Brain microvascular endothelial cell (primary cell): Measurements from ENCODE around the gene PIEZO1.

Experiments used
- DNase-seq: peaks from one replicate; pipeline ENCODE4 v3.0.0-alpha.2; 2020
- H3K27ac ChIP-seq: fragments of 250-450 bp; sonication (Bioruptor Pico); 2 replicates; pipeline ENCODE4 v1.5.1; 2020; ENCODE audit warnings: mild to moderate bottlenecking, moderate library complexity
- H3K27me3 ChIP-seq: fragments of 250-450 bp; sonication (Bioruptor Pico); replicated peaks from 2 replicates; pipeline ENCODE4 v1.5.1; 2020; ENCODE audit warnings: mild to moderate bottlenecking
- H3K36me3 ChIP-seq: fragments of 250-450 bp; sonication (Bioruptor Pico); replicated peaks from 2 replicates; pipeline ENCODE4 v1.5.1; 2020; ENCODE audit warnings: mild to moderate bottlenecking
- H3K4me3 ChIP-seq: 2 replicates; pipeline ENCODE4 v1.5.1; 2011; ENCODE audit warnings: low read depth, mild to moderate bottlenecking, control low read depth, low read length, moderate library complexity
- in situ Hi-C: cut with HindIII; loops from 2 replicates; pipeline ENCODE4 v1.10.0; 2017; ENCODE audit warnings: low sequenced_read_pairs, low pct_ligation_motif_present
- TF ChIP-seq, protein P1 (sequence below): IDR thresholded peaks from 2 replicates; pipeline ENCODE4 v1.5.1; 2011; ENCODE audit warnings: low read depth, mild to moderate bottlenecking, moderate library complexity, low read length, control low read depth, inconsistent platforms; ENCODE audit errors: missing control alignments

Gene PIEZO1

DNA sequence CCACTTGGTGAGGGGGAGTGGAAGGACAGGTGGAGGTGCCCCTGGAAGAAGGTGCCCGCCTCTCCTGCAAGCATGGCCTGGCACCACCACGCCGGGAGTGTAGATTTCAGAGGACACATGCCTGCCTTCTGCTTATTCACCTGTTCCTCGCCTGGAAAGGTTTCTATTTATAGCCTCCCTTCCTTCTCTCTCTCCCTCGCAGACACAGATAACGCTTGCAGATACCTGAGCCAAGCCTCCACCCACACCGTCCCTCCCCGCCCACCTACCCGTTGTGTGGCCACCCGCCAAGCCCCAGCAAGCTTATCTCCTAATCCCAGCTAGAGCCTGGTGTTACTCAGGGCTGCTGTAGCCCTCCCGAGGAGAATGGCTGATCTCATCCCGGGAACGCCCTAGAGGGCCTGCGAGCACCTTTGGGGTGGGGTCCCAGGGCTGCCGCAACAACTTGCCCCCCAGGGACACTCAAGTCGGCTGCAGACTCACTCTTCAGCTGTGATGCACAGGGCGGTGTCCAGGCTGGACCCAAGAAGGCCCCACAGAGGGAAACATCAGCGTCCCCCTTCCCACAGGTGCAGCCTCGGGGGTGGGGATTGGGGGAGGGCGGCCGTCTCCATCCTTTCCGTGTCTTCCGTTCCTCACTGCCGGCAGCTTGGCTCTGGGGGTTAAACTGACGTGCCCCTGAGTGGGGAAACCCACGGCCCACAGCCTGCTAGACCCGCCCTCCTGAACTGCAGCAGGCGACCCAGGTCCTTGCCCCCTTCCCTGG lies 96.8 kb downstream of the PIEZO1 start:
- in situ Hi-C loops: loop anchor here (10.0 kb wide), 1 partner anchor 97 kb away; the partner anchor contains the start of gene PIEZO1
- TF ChIP-seq, protein P1, sequence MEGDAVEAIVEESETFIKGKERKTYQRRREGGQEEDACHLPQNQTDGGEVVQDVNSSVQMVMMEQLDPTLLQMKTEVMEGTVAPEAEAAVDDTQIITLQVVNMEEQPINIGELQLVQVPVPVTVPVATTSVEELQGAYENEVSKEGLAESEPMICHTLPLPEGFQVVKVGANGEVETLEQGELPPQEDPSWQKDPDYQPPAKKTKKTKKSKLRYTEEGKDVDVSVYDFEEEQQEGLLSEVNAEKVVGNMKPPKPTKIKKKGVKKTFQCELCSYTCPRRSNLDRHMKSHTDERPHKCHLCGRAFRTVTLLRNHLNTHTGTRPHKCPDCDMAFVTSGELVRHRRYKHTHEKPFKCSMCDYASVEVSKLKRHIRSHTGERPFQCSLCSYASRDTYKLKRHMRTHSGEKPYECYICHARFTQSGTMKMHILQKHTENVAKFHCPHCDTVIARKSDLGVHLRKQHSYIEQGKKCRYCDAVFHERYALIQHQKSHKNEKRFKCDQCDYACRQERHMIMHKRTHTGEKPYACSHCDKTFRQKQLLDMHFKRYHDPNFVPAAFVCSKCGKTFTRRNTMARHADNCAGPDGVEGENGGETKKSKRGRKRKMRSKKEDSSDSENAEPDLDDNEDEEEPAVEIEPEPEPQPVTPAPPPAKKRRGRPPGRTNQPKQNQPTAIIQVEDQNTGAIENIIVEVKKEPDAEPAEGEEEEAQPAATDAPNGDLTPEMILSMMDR: no peak
- H3K4me3 ChIP-seq: no peak overlapping the region
- H3K27me3 ChIP-seq: peaks cover 2% of the 10 kb centered on the region
- no peak for DNase-seq
- H3K27ac ChIP-seq: no peak overlapping the region
- H3K36me3 ChIP-seq: no peaks in the 10 kb centered on the region

DNA sequence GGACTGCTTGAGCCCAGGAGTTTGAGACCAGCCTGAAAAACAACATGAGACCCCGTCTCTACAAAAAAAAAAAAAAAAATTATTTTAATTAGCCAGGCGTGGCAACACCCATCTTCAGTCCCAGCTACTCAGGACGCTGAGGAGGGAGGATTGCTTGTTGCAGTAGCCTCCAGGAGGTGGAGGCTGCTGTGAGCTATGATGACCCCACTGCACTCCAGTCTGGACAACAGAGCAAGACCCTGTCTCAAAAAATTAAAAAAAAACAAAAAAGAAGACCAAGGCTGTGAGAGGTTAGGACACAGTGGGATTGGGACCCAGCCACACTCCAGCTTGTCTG lies 97.4 kb downstream of the PIEZO1 start:
- no peak for DNase-seq
- in situ Hi-C loops: loop anchor here (10.0 kb wide), 1 partner anchor 97 kb away; the partner anchor contains the start of gene PIEZO1
- Histone ChIP-seq H3K4me3 (no peak overlapping the region), H3K36me3 (no peaks in the 10 kb centered on the region), H3K27me3 (peaks cover 2% of the 10 kb centered on the region), H3K27ac (no peak overlapping the region)
- TF ChIP-seq, protein P1: no peak

DNA sequence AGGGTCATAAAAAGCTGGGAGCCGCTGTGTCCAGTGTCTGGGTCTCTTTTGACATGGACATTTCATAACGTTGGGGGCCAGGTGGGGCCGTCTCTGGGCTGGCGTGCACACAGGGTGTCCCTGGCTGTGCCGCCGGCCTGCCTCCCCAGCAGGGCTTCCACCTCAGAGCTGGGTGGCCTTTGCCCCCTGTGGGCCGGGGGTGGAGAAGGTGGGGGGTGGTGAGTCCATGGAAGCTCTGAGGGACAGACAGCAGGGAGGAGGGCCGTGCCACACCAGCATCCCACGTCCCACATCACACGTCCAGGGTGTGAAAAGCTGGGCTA lies 97.8 kb downstream of the PIEZO1 start:
- DNase-seq: no peak
- in situ Hi-C loops: loop anchor here (10.0 kb wide), 1 partner anchor 98 kb away; the partner anchor contains the start of gene PIEZO1
- TF ChIP-seq, protein P1: no peak
- Histone ChIP-seq H3K27me3 (peaks cover 2% of the 10 kb centered on the region), H3K27ac (no peak overlapping the region), H3K4me3 (no peak overlapping the region), H3K36me3 (no peaks in the 10 kb centered on the region)

DNA sequence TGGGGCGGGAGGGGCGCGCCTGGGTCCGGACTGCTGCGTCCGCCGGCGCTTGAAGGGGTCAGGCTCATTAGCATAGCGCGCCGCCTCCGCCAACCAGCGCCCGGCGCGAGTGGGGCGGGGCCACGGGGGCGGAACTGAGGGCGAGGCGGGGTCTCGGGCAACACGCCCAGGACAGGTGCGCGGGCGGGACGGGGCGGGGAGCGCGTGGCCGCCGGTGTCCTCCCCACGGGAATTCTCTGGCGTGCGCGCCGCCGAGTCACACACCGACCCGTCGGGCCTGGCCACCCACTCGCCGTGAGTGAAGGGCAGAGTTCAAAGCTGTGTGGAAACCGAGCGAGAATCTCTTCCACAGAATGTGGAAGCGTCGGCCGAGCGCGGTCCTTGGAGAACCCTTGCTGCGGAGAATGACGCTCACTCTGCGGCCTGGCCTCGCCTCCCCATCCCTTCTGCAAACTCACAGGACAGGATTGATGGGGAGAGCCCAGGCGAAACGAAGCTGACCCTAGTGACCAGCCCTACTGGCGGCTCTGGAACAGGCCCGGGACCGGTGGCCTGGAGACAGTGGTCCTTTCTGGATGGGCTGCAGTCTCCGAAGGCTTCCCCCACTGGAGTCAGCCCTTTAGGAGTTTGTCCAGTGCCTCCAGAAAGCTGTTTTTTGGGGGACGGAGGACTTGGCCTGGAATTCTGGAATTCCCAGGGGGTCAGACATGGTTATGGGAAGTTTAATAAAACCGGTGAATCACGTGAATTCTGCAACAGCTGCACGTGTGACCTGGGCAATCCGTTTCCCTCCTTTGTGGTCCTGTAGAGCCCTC lies 98.4 kb downstream of the PIEZO1 start, which contains the start of gene SNAI3:
Gene SNAI3, minus strand, starts transcription at position 69 of the 815 bp plus-strand sequence. CDS start 101 bp downstream, outside the sequence.
- peak within 1 kb of the TSS; percentile 47 for H3K4me3 ChIP-seq
- no peaks in the 10 kb centered on the region for H3K36me3 ChIP-seq
- in situ Hi-C loops: loop anchor here (10.0 kb wide), 1 partner anchor 98 kb away; the partner anchor contains the start of gene PIEZO1
- TF ChIP-seq, protein P1: no peak
- H3K27ac ChIP-seq: no peak within 1 kb of the TSS
- no peak for DNase-seq
- H3K27me3 ChIP-seq: peaks cover 2% of the 10 kb centered on the region

DNA sequence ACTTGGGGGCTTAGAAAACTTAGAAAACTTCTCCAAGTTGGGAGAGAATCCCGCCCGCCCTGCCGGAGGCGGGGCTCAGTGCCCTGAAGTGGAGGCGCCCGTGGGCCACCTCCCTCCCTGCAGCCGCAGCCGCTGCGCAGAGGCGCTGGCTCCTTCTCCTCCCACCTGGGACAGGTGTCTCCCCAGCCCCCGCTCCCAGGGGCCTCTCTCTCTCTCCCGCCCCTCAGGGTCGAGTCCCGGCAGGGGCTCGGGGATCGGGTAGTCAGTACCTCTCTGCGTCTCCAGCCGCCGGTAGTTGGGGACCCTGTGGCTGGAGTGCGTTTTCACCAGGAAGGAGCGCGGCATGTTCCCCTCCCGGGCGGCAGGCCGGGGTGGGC lies 99.0 kb downstream of the PIEZO1 start:
- peak overlapping the region; percentile 47 for H3K4me3 ChIP-seq
- in situ Hi-C loops: loop anchor here (10.0 kb wide), 1 partner anchor 99 kb away; the partner anchor contains the start of gene PIEZO1
- no peak for DNase-seq
- no peak overlapping the region for H3K27ac ChIP-seq
- H3K27me3 ChIP-seq: peaks cover 2% of the 10 kb centered on the region
- TF ChIP-seq, protein P1: no peak
- no peaks in the 10 kb centered on the region for H3K36me3 ChIP-seq
